GM21367 (cell line): ENCODE measurements around the gene SLC22A9.

Experiments
- ATAC-seq: cut with Tn5 transposase; IDR thresholded peaks from one replicate; pipeline ENCODE4 v1.9.1; 2021; ENCODE audit not compliant: unreplicated experiment

Gene SLC22A9

GRCh38 chr11:63443714-63444113, 74.1 kb downstream of the SLC22A9 start:
- ATAC-seq = no peak

- no peak for ATAC-seq
These were observed 74.6 kb downstream of the SLC22A9 start for GRCh38 chr11:63444160-63444559.

GRCh38 chr11:63445118-63445517, 75.5 kb downstream of the SLC22A9 start:
- no peak for ATAC-seq

GRCh38 chr11:63445720-63446119, 76.1 kb downstream of the SLC22A9 start:
- no peak for ATAC-seq

GRCh38 chr11:63448646-63449045, 79.1 kb downstream of the SLC22A9 start:
- ATAC-seq = no peak

GRCh38 chr11:63459586-63459985, 90.0 kb downstream of the SLC22A9 start:
- ATAC-seq = no peak
